ENCODE results near the gene PCDHA3.

- TF ChIP-seq CTCF (conservative IDR thresholded peaks at IDR 0.05; ENCODE audit: low read length) (no peak), EZH2phosphoT487 (IDR thresholded peaks at IDR 0.05; ENCODE audit: borderline replicate concordance, low read depth, low read length) (no peak)
Observed at GRCh38 chr5:140808889-140809291, 8.0 kb downstream of the PCDHA3 start.

Data from OCI-LY7 (cell line).